Panc1 (cell line): ENCODE measurements around the gene NTRK3. TPM values are rescaled to one million over a fixed set of nuclear protein-coding genes. Genes with fewer than 3 reads are reported as not detected.

ENCODE experiments used
- ATAC-seq: fragments of 200-7000 bp; cut with Tn5 transposase; 2 replicates; pipeline ENCODE4 v1.9.1; 2020; ENCODE audit warnings: mild to moderate bottlenecking, moderate library complexity
- BruUV-seq: library from RNA; stranded (reverse); fragments of 400-500 nt; replicated peaks from 2 replicates; lab custom pipeline; 2021; lab: Mats Ljungman, UMichigan
- CTCF ChIA-PET: fragments of 300-600 bp; sonication (Branson Sonifier 250); formaldehyde crosslinking; loops from one replicate; lab custom pipeline; 2022; ENCODE audit warnings: antibody characterized with exemption; lab: Charles Lee
- POLR2A ChIA-PET: fragments of 300-600 bp; sonication (Branson Sonifier 250); formaldehyde crosslinking; loops from one replicate; lab custom pipeline; 2022; ENCODE audit warnings: antibody characterized with exemption; lab: Charles Lee
- DNase-seq: peaks from one replicate; pipeline ENCODE4 v3.0.0-alpha.2; 2010; ENCODE audit warnings: low read depth, low spot score
- H3K27ac ChIP-seq: 2 replicates; pipeline ENCODE4 v1.5.1; 2011; ENCODE audit warnings: mild to moderate bottlenecking, low read length, inconsistent platforms
- H3K27me3 ChIP-seq: fragments of 200-500 bp; sonication (Bioruptor generic); 2 replicates; pipeline ENCODE4 v1.6.0; 2014; ENCODE audit warnings: low read length, inconsistent platforms; ENCODE audit not compliant: control insufficient read depth, insufficient read depth
- H3K36me3 ChIP-seq: fragments of 200-500 bp; sonication (Bioruptor generic); 2 replicates; pipeline ENCODE4 v1.5.1; 2014; ENCODE audit warnings: inconsistent platforms, mild to moderate bottlenecking, low read length, moderate library complexity; ENCODE audit not compliant: control insufficient read depth, insufficient read depth
- H3K4me1 ChIP-seq: 2 replicates; pipeline ENCODE4 v1.5.1; 2011; ENCODE audit warnings: inconsistent platforms, mild to moderate bottlenecking, low read length, moderate library complexity; ENCODE audit not compliant: control insufficient read depth, insufficient read depth
- H3K4me3 ChIP-seq, 2 experiments: 2 replicates each; pipeline ENCODE4 v1.5.1; 2011 to 2012; ENCODE audit warnings: low read depth in 2 of 2, low read length in 2 of 2, mild to moderate bottlenecking in 2 of 2, inconsistent platforms in 1 of 2, moderate library complexity in 1 of 2
- H3K9me3 ChIP-seq: fragments of 200-500 bp; sonication (Bioruptor generic); 2 replicates; pipeline ENCODE4 v1.5.1; 2014; ENCODE audit warnings: low read depth, mild to moderate bottlenecking, inconsistent platforms, low read length, moderate library complexity; ENCODE audit not compliant: control insufficient read depth, insufficient read depth
- CTCF ChIP-seq: fragments of 450-650 bp; IDR thresholded peaks from 2 replicates; pipeline ENCODE4 v1.5.1; 2017; ENCODE audit warnings: mild to moderate bottlenecking
- POLR2AphosphoS5 ChIP-seq: IDR thresholded peaks from 2 replicates; pipeline ENCODE4 v1.6.1; 2012; ENCODE audit warnings: mild to moderate bottlenecking, low read depth, low read length, moderate library complexity
- REST ChIP-seq, 2 experiments: IDR thresholded peaks; 2 replicates each; pipeline ENCODE4 v1.6.1; 2011 to 2012; ENCODE audit warnings: low read depth in 2 of 2, control low read depth in 1 of 2, low read length in 1 of 2, mild to moderate bottlenecking in 1 of 2, moderate library complexity in 1 of 2; ENCODE audit not compliant: insufficient read depth in 1 of 2
- SIN3A ChIP-seq: IDR thresholded peaks from 2 replicates; pipeline ENCODE4 v1.6.1; 2012; ENCODE audit warnings: low read depth, mild to moderate bottlenecking, low read length, moderate library complexity, borderline replicate concordance; ENCODE audit not compliant: insufficient read depth
- TCF7L2 ChIP-seq: IDR thresholded peaks from 2 replicates; pipeline ENCODE4 v1.6.1; 2011; ENCODE audit warnings: mild to moderate bottlenecking, low read depth, low read length, inconsistent platforms
- in situ Hi-C: cut with HindIII; loops from 2 replicates; pipeline ENCODE4 v1.10.0; 2016; ENCODE audit warnings: low sequenced_read_pairs, low pct_unique_long_range_greater_than_20kb
- intact Hi-C: fragments of 100-400 bp; cut with micrococcal nuclease; formaldehyde crosslinking; loops from one replicate; pipeline ENCODE4 v1.10.0; 2022; ENCODE audit not compliant: unreplicated experiment
- total RNA-seq: library from RNA; stranded (reverse); gene quantifications from one replicate; pipeline ENCODE4 v1.2.1, GENCODE V29; 2021; ENCODE audit not compliant: unreplicated experiment

Gene NTRK3
- total RNA-seq, 1 experiment from 2014 or later, result not detected

GRCh38 chr15:88003541-88004327 lies 252.8 kb downstream of the NTRK3 start:
- ChIA-PET CTCF (no interaction called here), POLR2A (no interaction called here)
- Histone ChIP-seq H3K9me3 (no peaks in the 10 kb centered on the region), H3K4me3 (no peak overlapping the region), H3K27me3 (no peaks in the 10 kb centered on the region), H3K4me1 (no peaks in the 10 kb centered on the region), H3K36me3 (no peaks in the 10 kb centered on the region), H3K27ac (no peak overlapping the region)
- TF ChIP-seq SIN3A, result no peak
- TF ChIP-seq TCF7L2, result no peak
- TF ChIP-seq POLR2AphosphoS5, result no peak
- no peak for TF ChIP-seq CTCF
- no peak for TF ChIP-seq REST (IDR thresholded peaks at IDR 0.05; ENCODE audit: insufficient read depth in 1 of 2, low read depth in 2 of 2, low read length in 1 of 2)
- in situ Hi-C loops, result no loop called here
- DNase-seq, result no peak
- no TSS peak for BruUV-seq
- ATAC-seq, result no peak
- intact Hi-C loops, result no loop called here

GRCh38 chr15:88002706-88003105 lies 253.8 kb downstream of the NTRK3 start:
- CTCF ChIA-PET, result no interaction called here
- in situ Hi-C loops, result no loop called here
- H3K27ac ChIP-seq, result no peak overlapping the region

GRCh38 chr15:87998630-87999029 lies 257.9 kb downstream of the NTRK3 start:
- DNase-seq (no peak), ATAC-seq (no peak)
- intact Hi-C loops (no loop called here), in situ Hi-C loops (no loop called here)
- no peak for TF ChIP-seq REST (IDR thresholded peaks at IDR 0.05; ENCODE audit: insufficient read depth in 1 of 2, low read depth in 2 of 2, low read length in 1 of 2)
- TF ChIP-seq POLR2AphosphoS5, result no peak
- no peaks in the 10 kb centered on the region for H3K36me3 ChIP-seq
- no peaks in the 10 kb centered on the region for H3K27me3 ChIP-seq
- POLR2A ChIA-PET, result interaction anchor here (0.6 kb wide), 1 partner anchor 874 kb away, joined by 3 read pairs; no protein-coding TSS in a partner anchor
- no peak overlapping the region for H3K27ac ChIP-seq
- H3K4me3 ChIP-seq, result no peak overlapping the region
- CTCF ChIA-PET, result no interaction called here
- no peaks in the 10 kb centered on the region for H3K9me3 ChIP-seq
- no TSS peak for BruUV-seq
- no peaks in the 10 kb centered on the region for H3K4me1 ChIP-seq

More at GRCh38 chr15:88002706-88003105, 253.8 kb downstream of the NTRK3 start:
- no peak for TF ChIP-seq SIN3A
- H3K4me3 ChIP-seq, result no peak overlapping the region
- no peaks in the 10 kb centered on the region for H3K4me1 ChIP-seq
- H3K36me3 ChIP-seq, result no peaks in the 10 kb centered on the region
- BruUV-seq, result no TSS peak
- POLR2A ChIA-PET, result no interaction called here
- ATAC-seq (no peak), DNase-seq (no peak)
- no peaks in the 10 kb centered on the region for H3K27me3 ChIP-seq
- no peaks in the 10 kb centered on the region for H3K9me3 ChIP-seq
- intact Hi-C loops, result no loop called here
